Activated naive CD4-positive, alpha-beta T cell treated with anti-CD3 and anti-CD28 coated beads, Interleukin-2, amount 50 U/mL, for 24 hours (primary cell): ENCODE data around the gene COX8A.
A peak's percentile ranks its signal among the peaks of the same experiment; 100 is the strongest.

ENCODE experiments used
- H3K27ac Mint-ChIP-seq: one replicate; pipeline ENCODE4 v1.8.0; 2021; ENCODE audit warnings: mild to moderate bottlenecking, mixed read lengths
- H3K27me3 Mint-ChIP-seq: one replicate; pipeline ENCODE4 v1.8.0; 2021; ENCODE audit warnings: mixed read lengths
- H3K36me3 Mint-ChIP-seq: one replicate; pipeline ENCODE4 v1.8.0; 2021; ENCODE audit warnings: mixed read lengths
- H3K4me1 Mint-ChIP-seq: one replicate; pipeline ENCODE4 v1.8.0; 2021; ENCODE audit warnings: mixed read lengths
- H3K4me3 Mint-ChIP-seq: one replicate; pipeline ENCODE4 v1.8.0; 2021; ENCODE audit warnings: mild to moderate bottlenecking, mixed read lengths
- H3K9me3 Mint-ChIP-seq: one replicate; pipeline ENCODE4 v1.8.0; 2021; ENCODE audit warnings: mixed read lengths

COX8A gene

DNA sequence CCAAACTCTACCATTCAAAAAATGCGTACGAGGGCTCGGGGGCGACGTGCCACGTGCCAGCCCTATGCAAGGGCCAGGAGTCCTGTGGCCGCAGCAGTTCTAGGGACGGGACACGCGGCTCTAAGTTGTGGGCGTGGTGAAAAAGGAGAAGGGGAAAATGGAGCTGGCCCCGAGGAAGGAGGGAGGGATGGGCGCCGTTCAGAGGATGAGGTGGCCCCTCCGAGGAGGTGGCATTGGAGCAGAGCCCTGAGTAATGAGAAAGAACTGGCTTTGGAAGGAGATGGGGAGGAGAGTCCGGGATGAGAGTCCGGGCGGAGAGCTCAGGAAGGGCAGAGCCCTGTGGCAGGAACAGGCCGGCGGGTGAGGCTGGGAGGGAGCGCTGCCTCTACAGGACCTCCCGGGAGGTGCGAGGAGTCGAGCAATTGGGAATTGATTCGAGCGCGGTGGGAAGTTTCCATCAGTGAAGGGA lies 32.8 kb downstream of the COX8A start:
- Mint-ChIP-seq H3K27ac (peak overlapping the region; percentile 14), H3K4me3 (peak overlapping the region; percentile 67), H3K9me3 (no peaks in the 10 kb centered on the region), H3K4me1 (peaks cover 13% of the 10 kb centered on the region), H3K27me3 (peaks cover 18% of the 10 kb centered on the region), H3K36me3 (no peaks in the 10 kb centered on the region)

DNA sequence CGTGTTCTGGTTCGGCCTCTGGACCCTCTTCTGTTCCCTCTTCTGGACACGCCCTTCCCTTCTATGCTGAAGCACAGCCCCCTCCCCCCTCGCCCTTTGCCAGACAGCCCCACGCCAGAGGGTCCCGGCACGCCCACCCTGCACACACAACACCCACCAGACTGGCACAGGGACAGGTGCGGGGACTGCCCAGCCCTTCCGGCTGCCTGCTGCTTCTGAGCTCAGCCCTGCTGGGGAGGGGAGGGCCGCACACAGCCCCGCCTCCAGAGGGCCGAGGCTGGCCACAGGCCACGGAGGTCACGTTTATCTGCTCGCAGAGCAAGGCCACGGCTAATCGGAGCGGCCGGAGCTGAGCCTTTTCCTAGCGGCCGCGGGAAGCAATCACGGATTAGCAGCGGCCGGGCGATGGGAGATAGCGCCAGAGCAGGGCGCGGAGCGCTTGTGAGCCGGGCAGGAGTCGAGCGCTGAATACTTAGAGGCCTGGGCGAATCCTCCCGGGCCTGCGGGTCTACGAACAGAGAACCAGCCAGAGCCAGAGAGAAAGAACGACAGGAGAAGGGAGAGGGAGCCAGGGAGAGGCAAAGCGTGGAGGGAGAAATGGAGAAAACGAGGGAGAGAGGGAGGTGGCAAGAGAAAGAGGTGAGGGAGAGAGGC lies 33.3 kb downstream of the COX8A start:
- Mint-ChIP-seq H3K27me3 (peaks cover 18% of the 10 kb centered on the region), H3K9me3 (no peaks in the 10 kb centered on the region), H3K27ac (peak overlapping the region; percentile 84), H3K4me3 (peak overlapping the region; percentile 64), H3K4me1 (peaks cover 13% of the 10 kb centered on the region), H3K36me3 (no peaks in the 10 kb centered on the region)

DNA sequence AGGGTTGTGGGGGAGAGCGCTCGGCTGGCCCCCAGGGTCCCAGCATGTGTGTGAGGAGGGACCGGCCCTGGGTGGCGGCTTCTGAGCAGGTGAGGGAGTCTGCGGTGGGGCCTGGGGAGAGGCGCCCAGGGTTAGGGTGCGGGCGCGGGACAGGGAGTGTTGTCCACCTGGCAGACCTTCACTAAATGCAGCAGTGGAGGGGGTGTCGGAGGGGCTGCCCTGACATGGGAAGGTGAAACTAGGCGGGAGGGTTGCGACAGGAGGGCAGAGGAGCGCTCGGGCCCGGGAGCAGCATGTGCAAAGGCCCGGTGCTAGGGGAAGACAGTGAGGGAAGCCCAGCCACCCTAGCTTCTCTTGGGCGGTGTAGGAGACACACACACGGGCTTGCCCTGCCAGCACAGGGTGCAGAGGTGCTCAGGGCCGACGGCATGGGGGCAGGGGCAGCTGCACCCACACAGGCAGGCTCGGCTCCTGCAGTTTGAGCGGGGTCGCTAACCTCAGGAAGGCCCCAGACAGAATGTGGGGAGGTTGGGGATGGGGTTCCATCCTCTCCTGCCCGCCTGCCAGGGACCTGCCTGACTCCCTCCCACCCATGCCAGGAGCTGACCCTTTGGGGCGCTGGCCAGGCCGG lies 34.0 kb downstream of the COX8A start:
- Mint-ChIP-seq H3K36me3 (no peaks in the 10 kb centered on the region), H3K27ac (no peak overlapping the region), H3K4me3 (peak overlapping the region; percentile 64), H3K4me1 (peaks cover 13% of the 10 kb centered on the region), H3K27me3 (peaks cover 18% of the 10 kb centered on the region), H3K9me3 (no peaks in the 10 kb centered on the region)

DNA sequence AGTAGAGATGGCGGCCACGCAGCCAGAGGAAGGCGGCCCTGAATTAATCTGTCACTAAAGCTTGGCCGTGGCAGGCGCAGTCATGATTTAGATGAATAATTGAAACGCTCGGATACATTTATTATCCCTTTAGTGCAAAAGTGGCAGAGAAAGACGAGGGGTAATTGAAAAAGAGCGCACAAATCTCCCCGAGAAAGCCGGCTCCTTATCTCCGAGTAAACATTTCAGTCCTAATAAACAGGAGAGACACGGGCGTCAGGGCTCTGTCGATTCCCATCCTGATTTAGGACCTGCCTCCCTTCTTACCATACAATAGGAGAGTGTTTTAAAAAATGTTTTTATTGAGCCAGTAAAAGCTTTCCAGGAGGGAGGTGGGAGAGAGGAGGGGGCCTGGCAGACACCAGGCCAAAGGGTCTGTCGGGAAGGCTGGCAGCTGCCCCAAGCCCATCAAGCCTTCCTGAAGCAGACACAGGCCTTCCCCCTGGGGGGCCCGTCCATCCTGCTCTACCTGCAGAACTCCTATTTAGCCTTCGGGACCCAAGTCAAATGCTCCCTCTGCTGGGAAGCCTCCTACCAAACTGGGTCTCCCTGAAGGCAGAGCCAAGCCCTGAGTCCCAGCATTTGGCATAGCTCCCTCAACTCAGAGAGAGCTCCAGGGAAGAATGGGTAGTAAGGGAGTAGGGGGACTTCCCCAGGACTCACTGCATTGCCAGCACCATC lies 34.7 kb downstream of the COX8A start:
- no peak overlapping the region for H3K4me3 Mint-ChIP-seq
- no peaks in the 10 kb centered on the region for H3K9me3 Mint-ChIP-seq
- peaks cover 13% of the 10 kb centered on the region for H3K4me1 Mint-ChIP-seq
- no peaks in the 10 kb centered on the region for H3K36me3 Mint-ChIP-seq
- peaks cover 18% of the 10 kb centered on the region for H3K27me3 Mint-ChIP-seq
- H3K27ac Mint-ChIP-seq: no peak overlapping the region

DNA sequence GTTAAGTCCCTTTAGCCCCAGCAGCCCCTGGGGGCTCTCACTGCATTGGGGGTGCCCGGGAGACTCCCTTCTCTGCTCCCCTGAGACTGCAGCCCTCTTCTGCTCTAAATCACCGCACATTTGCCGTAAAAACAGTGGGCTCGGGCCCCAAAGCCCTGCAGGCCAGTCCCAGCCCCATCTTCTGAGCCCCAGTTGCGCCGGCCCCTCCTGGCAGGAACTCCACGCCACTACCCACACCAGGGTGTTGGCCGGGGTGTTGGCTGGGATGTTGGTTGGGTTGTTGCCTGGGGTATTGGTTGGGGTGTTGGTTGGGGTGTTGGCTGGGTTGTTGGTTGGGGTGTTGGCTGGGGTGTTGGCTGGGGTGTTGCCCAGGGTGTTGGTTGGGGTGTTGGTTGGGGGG lies 35.3 kb downstream of the COX8A start:
- Mint-ChIP-seq H3K27ac (no peak overlapping the region), H3K4me3 (no peak overlapping the region), H3K4me1 (peaks cover 13% of the 10 kb centered on the region), H3K36me3 (no peaks in the 10 kb centered on the region), H3K9me3 (no peaks in the 10 kb centered on the region), H3K27me3 (peaks cover 18% of the 10 kb centered on the region)

DNA sequence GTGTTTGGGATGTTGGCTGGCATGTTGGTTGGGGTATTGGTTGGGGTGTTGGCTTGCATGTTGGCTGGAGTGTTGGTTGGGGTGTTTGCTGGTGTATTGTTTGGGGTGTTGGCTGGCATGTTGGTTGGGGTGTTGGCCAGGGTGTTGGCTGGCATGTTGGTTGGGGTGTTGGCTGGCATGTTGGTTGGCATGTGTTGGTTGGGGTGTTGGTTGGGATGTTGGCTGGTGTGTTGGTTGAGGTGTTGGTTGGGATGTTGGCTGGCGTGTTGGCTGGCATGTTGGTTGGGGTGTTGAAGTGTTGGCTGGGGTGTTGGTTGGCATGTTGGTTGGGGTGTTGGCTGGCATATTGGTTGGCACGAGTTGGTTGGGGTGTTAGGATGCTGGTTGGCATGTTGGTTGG lies 36.4 kb downstream of the COX8A start:
- Mint-ChIP-seq H3K36me3 (no peaks in the 10 kb centered on the region), H3K9me3 (no peaks in the 10 kb centered on the region), H3K4me1 (peaks cover 13% of the 10 kb centered on the region), H3K27me3 (peaks cover 18% of the 10 kb centered on the region), H3K4me3 (no peak overlapping the region), H3K27ac (no peak overlapping the region)

DNA sequence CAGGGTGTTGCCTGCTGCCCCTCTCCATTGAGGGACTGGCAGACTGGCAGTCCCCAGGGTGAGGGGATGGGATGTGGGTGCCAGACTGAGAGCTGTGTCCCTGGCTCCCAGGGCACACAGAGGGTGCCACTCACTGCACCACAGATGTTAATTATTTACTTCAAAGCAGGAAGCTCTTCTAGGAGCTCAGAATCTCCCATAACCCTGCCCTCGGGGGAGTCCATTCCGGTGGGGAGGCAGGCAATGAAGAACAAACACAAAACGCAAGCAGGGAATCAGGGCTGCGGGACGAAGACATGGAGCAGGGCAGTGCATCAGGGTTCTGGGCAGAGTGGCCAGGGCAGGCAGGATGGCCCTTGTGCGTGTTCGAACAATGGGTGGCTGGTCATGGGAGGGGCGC lies 37.0 kb downstream of the COX8A start:
- H3K9me3 Mint-ChIP-seq: no peaks in the 10 kb centered on the region
- peak overlapping the region; percentile 35 for H3K27ac Mint-ChIP-seq
- no peaks in the 10 kb centered on the region for H3K36me3 Mint-ChIP-seq
- peaks cover 13% of the 10 kb centered on the region for H3K4me1 Mint-ChIP-seq
- H3K27me3 Mint-ChIP-seq: peaks cover 16% of the 10 kb centered on the region
- no peak overlapping the region for H3K4me3 Mint-ChIP-seq

GRCh38 chr11:64013141-64013896 lies 38.9 kb downstream of the COX8A start:
- Mint-ChIP-seq H3K4me1 (no peaks in the 10 kb centered on the region), H3K27ac (no peak overlapping the region), H3K9me3 (no peaks in the 10 kb centered on the region)

DNA sequence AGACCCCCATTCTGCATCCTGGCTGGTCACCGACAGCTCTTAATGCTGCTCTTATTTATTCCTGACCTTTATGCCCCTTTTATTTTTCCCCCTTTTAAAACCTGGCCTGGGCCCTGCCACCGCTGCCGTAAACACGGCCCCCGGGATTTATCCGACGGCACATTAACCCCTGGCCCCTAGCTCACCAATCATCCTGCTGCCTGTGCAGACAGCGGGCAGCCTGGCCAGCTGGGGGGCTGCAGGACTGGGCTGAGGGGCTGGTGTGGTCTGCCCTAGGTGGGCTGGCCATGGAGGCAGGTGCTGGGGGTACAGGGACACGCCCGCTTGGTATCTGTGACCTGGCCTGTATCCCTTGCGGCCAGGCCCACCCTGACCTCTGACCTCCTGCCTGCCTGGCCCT lies 39.9 kb downstream of the COX8A start:
- no peaks in the 10 kb centered on the region for H3K4me1 Mint-ChIP-seq
- no peaks in the 10 kb centered on the region for H3K36me3 Mint-ChIP-seq
- no peaks in the 10 kb centered on the region for H3K9me3 Mint-ChIP-seq
- no peak overlapping the region for H3K27ac Mint-ChIP-seq
- H3K27me3 Mint-ChIP-seq: no peaks in the 10 kb centered on the region
- no peak overlapping the region for H3K4me3 Mint-ChIP-seq

More at GRCh38 chr11:64013141-64013896, 38.9 kb downstream of the COX8A start:
- Mint-ChIP-seq H3K36me3 (no peaks in the 10 kb centered on the region), H3K27me3 (peaks cover 4% of the 10 kb centered on the region), H3K4me3 (no peak overlapping the region)

GRCh38 chr11:64015510-64015909 lies 41.1 kb downstream of the COX8A start:
- Mint-ChIP-seq H3K36me3 (no peaks in the 10 kb centered on the region), H3K4me3 (no peak overlapping the region), H3K27ac (no peak overlapping the region)

DNA sequence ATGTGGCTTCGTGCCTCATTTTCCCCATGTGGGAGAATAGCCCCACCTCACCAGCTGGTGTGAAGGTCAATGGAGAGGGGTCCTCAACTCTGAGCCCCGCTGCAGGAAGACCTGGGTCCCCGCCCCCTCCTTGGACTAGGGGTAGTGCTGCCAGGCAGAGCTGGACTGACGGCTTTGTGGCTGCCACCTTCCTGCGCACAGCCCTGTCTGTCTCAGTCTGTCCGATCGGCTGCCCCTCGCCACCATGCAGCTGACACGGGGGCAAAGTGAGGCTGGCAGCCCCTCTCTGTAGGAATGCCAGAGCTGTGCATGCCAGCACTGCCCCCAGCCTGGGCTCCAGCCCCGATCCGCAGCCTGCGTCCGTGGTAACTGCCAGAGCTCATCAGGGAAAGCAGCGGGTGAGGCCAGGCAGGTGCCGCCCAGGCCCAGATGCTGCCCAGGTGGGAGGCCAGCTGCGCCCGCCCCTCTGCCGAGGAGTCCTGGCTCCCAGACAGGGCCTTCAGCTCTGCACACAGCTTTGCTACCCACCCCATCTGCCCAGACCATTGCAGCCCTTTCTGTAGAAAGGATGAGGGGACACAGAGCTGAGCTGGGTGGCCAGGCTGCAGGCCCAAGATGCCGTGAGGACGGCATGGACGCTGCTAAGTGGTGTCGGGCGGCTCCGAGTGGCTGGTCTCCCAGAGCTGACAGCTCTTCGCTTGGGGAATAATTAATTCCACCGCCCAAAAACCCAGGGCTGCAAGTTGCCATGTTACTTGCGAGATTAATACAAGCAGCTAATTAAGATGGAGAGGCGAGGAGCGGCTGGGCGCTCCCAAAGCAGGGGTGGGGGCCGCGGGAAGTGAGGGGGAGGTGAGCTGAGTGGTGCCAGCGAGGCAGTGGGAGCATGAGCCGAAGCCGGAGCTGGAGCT lies 41.8 kb downstream of the COX8A start:
- H3K36me3 Mint-ChIP-seq: no peaks in the 10 kb centered on the region
- no peaks in the 10 kb centered on the region for H3K9me3 Mint-ChIP-seq

More at GRCh38 chr11:64015510-64015909, 41.1 kb downstream of the COX8A start:
- no peaks in the 10 kb centered on the region for H3K9me3 Mint-ChIP-seq
- H3K27me3 Mint-ChIP-seq: no peaks in the 10 kb centered on the region
- no peaks in the 10 kb centered on the region for H3K4me1 Mint-ChIP-seq

GRCh38 chr11:64017945-64018224 lies 43.5 kb downstream of the COX8A start:
- H3K4me1 Mint-ChIP-seq: no peaks in the 10 kb centered on the region
- no peak overlapping the region for H3K27ac Mint-ChIP-seq
- no peaks in the 10 kb centered on the region for H3K9me3 Mint-ChIP-seq
- H3K36me3 Mint-ChIP-seq: no peaks in the 10 kb centered on the region
- no peaks in the 10 kb centered on the region for H3K27me3 Mint-ChIP-seq
- no peak overlapping the region for H3K4me3 Mint-ChIP-seq

More for the DNA sequence above, 41.8 kb downstream of the COX8A start:
- Mint-ChIP-seq H3K27me3 (no peaks in the 10 kb centered on the region), H3K4me3 (no peak overlapping the region), H3K27ac (no peak overlapping the region), H3K4me1 (no peaks in the 10 kb centered on the region)

- Mint-ChIP-seq H3K4me3 (no peak overlapping the region), H3K27ac (no peak overlapping the region), H3K4me1 (no peaks in the 10 kb centered on the region)
These were observed 43.9 kb downstream of the COX8A start for GRCh38 chr11:64018310-64018709.

DNA sequence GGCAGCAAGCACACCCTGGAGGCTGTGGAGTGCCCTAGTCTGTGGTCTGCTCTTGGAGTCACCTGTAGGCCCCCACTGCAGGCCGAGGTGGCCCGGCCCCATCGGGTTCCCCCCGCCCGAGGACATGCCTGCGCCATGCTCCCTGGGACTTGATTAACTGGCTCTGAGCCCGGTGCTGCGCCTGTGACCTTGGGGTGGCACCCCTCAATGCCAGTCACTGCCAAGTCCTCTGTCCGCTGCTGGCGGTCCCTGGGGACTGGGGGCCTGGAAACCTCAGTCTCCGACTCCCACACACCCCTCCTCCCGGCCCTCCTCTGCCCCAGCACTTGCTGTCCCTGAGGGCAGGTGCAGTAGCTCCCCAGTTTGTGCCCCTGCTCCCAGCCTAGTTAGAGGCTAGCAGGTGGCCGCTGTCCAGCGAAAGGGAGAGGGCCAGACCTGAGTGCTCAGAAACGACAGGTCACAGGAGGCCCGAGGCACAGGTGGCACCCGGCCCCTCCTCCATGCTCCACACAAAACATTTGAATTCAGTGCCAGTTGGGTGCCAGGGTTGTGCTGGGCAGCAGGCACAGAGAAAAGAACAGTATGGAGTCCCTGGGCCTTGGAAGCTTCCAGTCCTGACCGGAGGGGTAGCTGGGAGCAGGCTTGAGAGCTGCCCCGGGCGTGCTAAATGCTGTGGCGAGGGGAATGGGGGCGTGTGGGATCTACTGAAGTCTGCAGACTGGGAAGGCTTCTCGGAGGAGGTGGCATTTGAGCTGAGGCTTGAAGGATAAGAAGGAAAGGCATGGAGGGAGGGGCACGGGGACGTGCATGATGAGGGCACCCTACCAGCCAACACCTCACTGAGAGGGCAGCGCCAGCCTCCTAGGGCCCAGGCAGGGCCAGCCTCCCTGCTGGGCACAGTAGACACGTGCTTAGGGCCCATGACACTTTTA lies 45.0 kb downstream of the COX8A start:
- H3K9me3 Mint-ChIP-seq: no peaks in the 10 kb centered on the region
- no peak overlapping the region for H3K4me3 Mint-ChIP-seq
- H3K36me3 Mint-ChIP-seq: no peaks in the 10 kb centered on the region
- H3K4me1 Mint-ChIP-seq: no peaks in the 10 kb centered on the region
- H3K27ac Mint-ChIP-seq: no peak overlapping the region
- H3K27me3 Mint-ChIP-seq: no peaks in the 10 kb centered on the region

More at GRCh38 chr11:64018310-64018709, 43.9 kb downstream of the COX8A start:
- Mint-ChIP-seq H3K9me3 (no peaks in the 10 kb centered on the region), H3K27me3 (no peaks in the 10 kb centered on the region), H3K36me3 (no peaks in the 10 kb centered on the region)
